Measurements from ENCODE around the gene C1QTNF12. TPM values are rescaled to one million over a fixed set of nuclear protein-coding genes. Genes with fewer than 3 reads are reported as not detected.

Gene C1QTNF12
- total and polyA plus RNA-seq, 5 donors from 2014 or later, result 0.39 to 6.2 TPM; not detected in 3

DNA sequence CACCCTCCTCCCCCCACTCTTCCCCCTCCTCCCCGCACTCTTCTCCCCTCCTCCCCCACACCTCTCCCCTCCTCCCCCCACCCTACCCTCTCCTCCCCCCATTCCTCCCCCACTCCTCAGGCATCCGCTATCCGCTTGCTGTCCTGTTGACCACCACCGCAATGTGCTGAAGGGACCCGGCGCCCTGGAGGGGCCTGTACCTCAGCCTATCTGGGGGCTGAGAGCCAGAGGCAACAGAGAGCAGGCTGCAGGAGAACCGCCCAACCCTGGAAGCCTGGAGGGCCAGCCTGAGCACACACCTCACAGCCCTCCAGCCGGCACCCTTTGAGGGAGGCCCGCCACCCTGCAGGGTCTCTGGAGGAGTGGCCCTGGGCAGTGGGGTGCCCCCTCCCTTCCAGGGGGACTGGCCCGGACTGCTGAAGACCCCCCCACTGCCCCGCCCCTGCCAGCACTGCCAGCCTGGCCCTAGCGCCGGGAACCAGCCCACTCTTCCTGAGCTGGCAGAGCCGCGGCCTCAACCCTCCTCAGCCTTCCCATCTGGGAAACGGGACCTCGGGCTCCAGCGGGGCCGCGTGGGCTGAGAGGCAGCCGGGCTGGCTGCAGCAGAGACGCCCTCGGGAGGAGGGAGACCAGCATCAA, 1.2 kb downstream of the C1QTNF12 start:
- no peaks in the 10 kb centered on the region for H3K9me3 ChIP-seq (ENCODE audit: control insufficient read depth in 2 of 2, low read length in 2 of 2)
- DNase-seq (no peak), ATAC-seq (ENCODE audit: low read depth in 2 of 2) (no peak)
- Mint-ChIP-seq H3K27ac (no peak overlapping the region), H3K27me3 (peaks cover 4% of the 10 kb centered on the region), H3K4me1 (peaks cover 0 to 7% (median 0%) of the 10 kb centered on the region in 4 donors), H3K9me3 (no peaks in the 10 kb centered on the region), H3K4me3 (no peak overlapping the region), H3K36me3 (no peaks in the 10 kb centered on the region)
- H3K27ac ChIP-seq (ENCODE audit: insufficient read depth, low read length, poor library complexity, severe bottlenecking), result no peak overlapping the region
- no peaks in the 10 kb centered on the region for H3K36me3 ChIP-seq (ENCODE audit: control insufficient read depth, insufficient read depth, low read length)
- H3K4me1 ChIP-seq (ENCODE audit: control insufficient read depth, insufficient read depth, low read length, poor library complexity, severe bottlenecking), result peaks cover 7% of the 10 kb centered on the region
- no peak overlapping the region for H3K4me3 ChIP-seq (ENCODE audit: low read depth, low read length)
- no peaks in the 10 kb centered on the region for H3K27me3 ChIP-seq (ENCODE audit: control insufficient read depth, insufficient read depth, low read length)

DNA sequence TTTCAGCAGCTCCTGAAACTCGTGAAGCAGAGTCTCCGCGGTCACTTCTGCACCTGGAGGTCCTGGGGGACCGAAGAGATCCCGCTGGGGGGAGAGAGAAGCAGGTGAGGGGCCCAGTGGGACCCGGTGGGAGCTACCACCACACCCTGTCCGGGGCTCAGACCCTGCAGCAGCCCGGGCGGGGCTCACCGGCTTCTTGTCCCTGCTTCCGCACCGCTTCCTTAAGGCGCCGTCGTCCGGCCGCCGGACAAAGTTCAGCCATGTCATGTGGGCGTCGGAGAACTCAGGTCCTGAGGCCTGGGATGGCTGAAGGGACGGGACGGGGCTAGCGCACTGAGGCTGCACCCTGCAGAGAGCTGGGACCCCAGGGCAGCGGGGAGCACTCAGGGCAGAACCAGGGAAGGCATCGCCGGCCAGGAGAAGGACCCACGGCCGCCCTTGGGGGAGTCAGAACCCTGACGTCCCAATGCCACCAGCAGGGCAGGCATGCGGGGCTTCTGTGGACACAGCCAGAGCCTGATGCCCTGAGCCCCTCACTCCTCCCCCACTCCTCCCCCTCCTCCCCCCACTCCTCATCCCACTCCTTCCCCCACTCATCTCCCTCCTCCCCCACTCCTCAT, 2.2 kb downstream of the C1QTNF12 start:
- no peaks in the 10 kb centered on the region for H3K27me3 ChIP-seq (ENCODE audit: control insufficient read depth, insufficient read depth, low read length)
- H3K36me3 ChIP-seq (ENCODE audit: control insufficient read depth, insufficient read depth, low read length), result no peaks in the 10 kb centered on the region
- no peak overlapping the region for H3K27ac ChIP-seq (ENCODE audit: insufficient read depth, low read length, poor library complexity, severe bottlenecking)
- Mint-ChIP-seq H3K27me3 (peaks cover 4% of the 10 kb centered on the region), H3K36me3 (no peaks in the 10 kb centered on the region), H3K9me3 (no peaks in the 10 kb centered on the region), H3K27ac (no peak overlapping the region), H3K4me3 (no peak overlapping the region), H3K4me1 (no peaks in the 10 kb centered on the region)
- ATAC-seq (ENCODE audit: low read depth in 2 of 2) (no peak), DNase-seq (no peak)
- no peak overlapping the region for H3K4me3 ChIP-seq (ENCODE audit: low read depth, low read length)
- H3K9me3 ChIP-seq (ENCODE audit: control insufficient read depth in 2 of 2, low read length in 2 of 2), result no peaks in the 10 kb centered on the region
- peaks cover 4% of the 10 kb centered on the region for H3K4me1 ChIP-seq (ENCODE audit: control insufficient read depth, insufficient read depth, low read length, poor library complexity, severe bottlenecking)

GRCh38 chr1:1243807-1244191, 2.7 kb downstream of the C1QTNF12 start:
- Histone ChIP-seq H3K4me3 (ENCODE audit: low read depth, low read length) (no peak overlapping the region), H3K9me3 (ENCODE audit: control insufficient read depth in 2 of 2, low read length in 2 of 2) (no peaks in the 10 kb centered on the region), H3K4me1 (ENCODE audit: control insufficient read depth, insufficient read depth, low read length, poor library complexity, severe bottlenecking) (peaks cover 4% of the 10 kb centered on the region), H3K27me3 (ENCODE audit: control insufficient read depth, insufficient read depth, low read length) (no peaks in the 10 kb centered on the region), H3K27ac (ENCODE audit: insufficient read depth, low read length, poor library complexity, severe bottlenecking) (no peak overlapping the region), H3K36me3 (ENCODE audit: control insufficient read depth, insufficient read depth, low read length) (no peaks in the 10 kb centered on the region)
- Mint-ChIP-seq H3K27me3 (peaks cover 4% of the 10 kb centered on the region), H3K4me3 (no peak overlapping the region), H3K9me3 (no peaks in the 10 kb centered on the region), H3K27ac (no peak overlapping the region), H3K4me1 (no peaks in the 10 kb centered on the region), H3K36me3 (no peaks in the 10 kb centered on the region)
- DNase-seq, result no peak
- no peak for ATAC-seq (ENCODE audit: low read depth in 2 of 2)

DNA sequence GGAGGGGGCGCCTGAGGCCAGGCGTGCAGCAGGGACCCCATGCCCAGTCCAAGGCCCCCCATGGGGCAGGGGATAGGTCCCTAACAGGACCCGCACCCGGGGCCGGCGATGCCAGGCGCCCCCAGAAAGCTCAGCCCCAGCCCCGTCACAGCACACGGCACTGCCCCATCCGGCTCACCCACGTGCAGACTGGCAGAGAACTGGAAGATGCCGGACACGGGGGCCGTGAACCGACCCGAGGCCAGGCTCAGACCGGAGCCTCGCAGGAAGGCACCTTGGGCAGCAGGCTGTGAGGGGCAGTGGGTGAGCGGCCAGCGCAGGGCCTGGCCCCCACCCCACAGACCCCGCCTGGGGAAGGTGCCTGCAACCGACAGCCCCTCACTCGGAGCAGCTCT, 3.3 kb downstream of the C1QTNF12 start:
- Histone ChIP-seq H3K27me3 (ENCODE audit: control insufficient read depth, insufficient read depth, low read length) (no peaks in the 10 kb centered on the region), H3K4me1 (ENCODE audit: control insufficient read depth, insufficient read depth, low read length, poor library complexity, severe bottlenecking) (peaks cover 4% of the 10 kb centered on the region), H3K9me3 (ENCODE audit: control insufficient read depth in 2 of 2, low read length in 2 of 2) (no peaks in the 10 kb centered on the region), H3K36me3 (ENCODE audit: control insufficient read depth, insufficient read depth, low read length) (no peaks in the 10 kb centered on the region), H3K27ac (ENCODE audit: insufficient read depth, low read length, poor library complexity, severe bottlenecking) (no peak overlapping the region), H3K4me3 (ENCODE audit: low read depth, low read length) (no peak overlapping the region)
- Mint-ChIP-seq H3K4me3 (no peak overlapping the region), H3K4me1 (no peaks in the 10 kb centered on the region), H3K9me3 (no peaks in the 10 kb centered on the region), H3K27me3 (peaks cover 4% of the 10 kb centered on the region), H3K27ac (no peak overlapping the region), H3K36me3 (no peaks in the 10 kb centered on the region)
- no peak for ATAC-seq (ENCODE audit: low read depth in 2 of 2)
- DNase-seq, result no peak

DNA sequence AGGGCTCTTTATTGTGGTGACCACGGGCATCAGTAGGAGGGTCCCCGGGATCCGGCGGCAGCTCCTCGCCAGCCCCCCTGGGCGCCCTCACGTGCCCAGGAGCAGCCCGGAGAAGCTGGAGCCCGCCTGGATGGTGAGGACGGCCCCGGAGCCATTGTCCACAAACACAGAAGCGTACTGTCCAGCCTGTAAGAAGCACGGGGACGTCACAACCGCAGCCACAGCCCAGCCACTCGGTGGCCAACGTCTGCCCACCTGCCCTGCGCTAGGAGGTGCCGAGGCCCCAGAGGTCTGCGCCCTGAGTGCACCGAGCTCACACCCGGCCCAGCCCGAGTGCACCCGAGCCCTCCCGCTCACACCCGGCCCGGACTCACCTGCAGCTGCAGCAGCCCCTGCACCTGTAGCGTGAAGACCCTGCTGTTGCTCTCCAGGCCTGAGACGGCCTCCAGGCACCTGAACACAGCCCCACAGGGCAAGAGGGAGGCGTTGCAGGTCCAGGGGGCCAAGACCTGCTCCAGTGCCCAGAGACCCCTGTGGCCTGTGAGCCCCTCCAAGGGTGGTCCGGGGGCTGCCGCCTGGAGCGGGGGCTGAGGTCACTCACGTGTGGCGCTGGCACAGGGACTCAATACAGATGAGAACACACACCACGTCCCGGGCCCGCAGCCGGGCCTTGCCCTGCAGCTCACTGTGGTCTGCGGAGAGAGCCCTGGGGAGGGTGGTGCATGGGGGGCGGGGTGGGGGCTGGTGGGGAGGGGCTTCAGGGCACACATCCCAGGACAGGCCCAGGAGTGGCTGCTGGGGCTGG, 3.9 kb downstream of the C1QTNF12 start:
- Histone ChIP-seq H3K9me3 (ENCODE audit: control insufficient read depth in 2 of 2, low read length in 2 of 2) (no peaks in the 10 kb centered on the region), H3K4me3 (ENCODE audit: low read depth, low read length) (no peak overlapping the region), H3K4me1 (ENCODE audit: control insufficient read depth, insufficient read depth, low read length, poor library complexity, severe bottlenecking) (peaks cover 4% of the 10 kb centered on the region), H3K27ac (ENCODE audit: insufficient read depth, low read length, poor library complexity, severe bottlenecking) (no peak overlapping the region), H3K27me3 (ENCODE audit: control insufficient read depth, insufficient read depth, low read length) (no peaks in the 10 kb centered on the region), H3K36me3 (ENCODE audit: control insufficient read depth, insufficient read depth, low read length) (no peaks in the 10 kb centered on the region)
- Mint-ChIP-seq H3K4me3 (no peak overlapping the region), H3K36me3 (no peaks in the 10 kb centered on the region), H3K27ac (no peak overlapping the region), H3K9me3 (no peaks in the 10 kb centered on the region), H3K27me3 (no peaks in the 10 kb centered on the region), H3K4me1 (no peaks in the 10 kb centered on the region)
- ATAC-seq (ENCODE audit: low read depth in 2 of 2) (no peak), DNase-seq (no peak)

DNA sequence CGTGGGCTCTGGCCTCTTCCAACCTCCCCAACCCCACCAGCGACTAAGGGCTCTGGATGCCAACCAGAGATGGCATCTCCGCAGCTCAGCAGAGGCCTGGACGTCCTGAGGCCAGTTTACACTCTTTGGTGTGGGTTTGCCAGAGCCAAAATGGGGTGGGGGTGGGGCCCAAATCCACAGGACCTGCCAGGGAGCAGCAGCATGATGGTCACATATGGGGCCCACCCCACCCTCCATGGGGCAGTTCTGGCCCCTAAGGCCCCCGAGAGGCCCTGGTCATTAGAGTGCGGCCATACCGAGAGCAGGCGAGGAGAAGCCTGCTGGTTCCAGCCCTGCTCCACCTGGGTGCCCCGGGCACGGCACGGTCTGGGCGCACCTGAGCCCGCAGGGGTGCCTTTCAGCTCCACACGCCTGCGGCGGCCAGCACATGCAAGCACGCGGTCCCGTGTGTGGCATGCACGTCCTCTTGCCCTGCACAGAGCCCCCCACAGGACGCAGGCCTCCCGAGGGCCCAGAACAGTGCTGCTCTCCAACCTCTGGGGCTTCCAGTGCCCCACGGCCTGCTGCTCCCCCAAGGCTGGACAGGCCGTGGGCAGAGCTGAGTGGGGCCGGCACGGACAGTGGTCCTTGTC, 4.8 kb downstream of the C1QTNF12 start:
- Histone ChIP-seq H3K4me1 (ENCODE audit: control insufficient read depth, insufficient read depth, low read length, poor library complexity, severe bottlenecking) (peaks cover 2% of the 10 kb centered on the region), H3K27me3 (ENCODE audit: control insufficient read depth, insufficient read depth, low read length) (no peaks in the 10 kb centered on the region), H3K9me3 (ENCODE audit: control insufficient read depth in 2 of 2, low read length in 2 of 2) (no peaks in the 10 kb centered on the region), H3K36me3 (ENCODE audit: control insufficient read depth, insufficient read depth, low read length) (no peaks in the 10 kb centered on the region), H3K27ac (ENCODE audit: insufficient read depth, low read length, poor library complexity, severe bottlenecking) (no peak overlapping the region), H3K4me3 (ENCODE audit: low read depth, low read length) (no peak overlapping the region)
- Mint-ChIP-seq H3K4me3 (no peak overlapping the region), H3K36me3 (no peaks in the 10 kb centered on the region), H3K27me3 (no peaks in the 10 kb centered on the region), H3K9me3 (no peaks in the 10 kb centered on the region), H3K4me1 (no peaks in the 10 kb centered on the region), H3K27ac (no peak overlapping the region)
- DNase-seq (no peak), ATAC-seq (ENCODE audit: low read depth in 2 of 2) (no peak)

- no peaks in the 10 kb centered on the region for H3K9me3 ChIP-seq (ENCODE audit: control insufficient read depth in 2 of 2, low read length in 2 of 2)
- H3K27ac ChIP-seq (ENCODE audit: insufficient read depth, low read length, poor library complexity, severe bottlenecking), result no peak overlapping the region
- ATAC-seq (ENCODE audit: low read depth in 2 of 2) (no peak), DNase-seq (no peak)
- no peak overlapping the region for H3K27ac Mint-ChIP-seq
- no peaks in the 10 kb centered on the region for H3K36me3 ChIP-seq (ENCODE audit: control insufficient read depth, insufficient read depth, low read length)
- H3K27me3 Mint-ChIP-seq, result no peaks in the 10 kb centered on the region
- no peaks in the 10 kb centered on the region for H3K4me1 Mint-ChIP-seq
- H3K36me3 Mint-ChIP-seq, result no peaks in the 10 kb centered on the region
- H3K4me3 Mint-ChIP-seq, result no peak overlapping the region
- H3K9me3 Mint-ChIP-seq, result no peaks in the 10 kb centered on the region
- no peaks in the 10 kb centered on the region for H3K27me3 ChIP-seq (ENCODE audit: control insufficient read depth, insufficient read depth, low read length)
- H3K4me3 ChIP-seq (ENCODE audit: low read depth, low read length), result no peak overlapping the region
- H3K4me1 ChIP-seq (ENCODE audit: control insufficient read depth, insufficient read depth, low read length, poor library complexity, severe bottlenecking), result no peaks in the 10 kb centered on the region
Measured at GRCh38 chr1:1240822-1241587, 5.5 kb downstream of the C1QTNF12 start.
